ENCODE data around the gene GOLGA1. TPM values are rescaled to one million over a fixed set of nuclear protein-coding genes. Genes with fewer than 3 reads are reported as not detected.
A peak's percentile ranks its signal among the peaks of the same experiment; 100 is the strongest.

GOLGA1 gene
- 51.0 and 72.8 TPM in 2 replicates for total RNA-seq (2011; cell fraction: chromatin; rRNA removed; ENCODE audit: low replicate concordance)
- total RNA-seq (2011; cell fraction: nucleolus; rRNA removed): 14.2 and 14.7 TPM in 2 replicates
- 34.2 and 46.8 TPM in 2 replicates for total RNA-seq (2011; cell fraction: nucleoplasm; rRNA removed)
- total RNA-seq (2014; rRNA removed): 8.5 and 9.6 TPM in 2 replicates
- 7.3 and 10.2 TPM in 2 replicates for total RNA-seq (2014; rRNA removed; fragmentation: Illumina TruSeq; extraction: Trizol)
- total RNA-seq (2015; rRNA removed; fragmentation: Illumina TruSeq; extraction: Trizol): 7.4 and 7.9 TPM in 2 replicates
- 9.5 and 10.5 TPM in 2 replicates for total RNA-seq (2021)
- polyA plus RNA-seq (2011; rRNA removed): 15.9 and 18.9 TPM in 2 replicates
- 7.2 and 10.9 TPM in 2 replicates for polyA plus RNA-seq (2011; cell fraction: cytosol; rRNA removed)
- 54.3 and 62.6 TPM in 2 replicates for polyA plus RNA-seq (2011; cell fraction: nucleus; rRNA removed)
- polyA plus RNA-seq (2012): 4.6 and 9.1 TPM in 2 replicates
- polyA plus RNA-seq (2014; fragmentation: Illumina TruSeq; extraction: Trizol): 6.6 and 8.5 TPM in 2 replicates
- polyA plus RNA-seq (2014; fragmentation: Nextera tagmentation; extraction: Ambion mirVana): 1 to 10 TPM; 2.9 to 3.9 TPM
- 11.0 and 11.8 TPM in 2 replicates for polyA plus RNA-seq (2014; rRNA removed)
- polyA minus RNA-seq (2011; rRNA and poly(A)+ RNA removed): 24.1 and 24.7 TPM in 2 replicates
- polyA minus RNA-seq (2011; cell fraction: cytosol; rRNA and poly(A)+ RNA removed): 2.7 and 8.6 TPM in 2 replicates
- polyA minus RNA-seq (2011; cell fraction: nucleus; rRNA and poly(A)+ RNA removed): 10.9 and 15.9 TPM in 2 replicates
- percentile 65 among the genes with signal in this experiment for Bru-seq, nascent RNA
- BruChase-seq, experiment 1, labeled RNA remaining after a 2-hour chase: percentile 73 among the genes with signal in this experiment
- percentile 73 among the genes with signal in this experiment for BruChase-seq, experiment 2, labeled RNA remaining after a 6-hour chase
- long read RNA-seq, experiment 1, full-length matches to known transcripts: 5 of 47 reads
- long read RNA-seq, experiment 1, partial matches to known transcripts: 13 of 47 reads
- long read RNA-seq, experiment 1, other reads (novel, unspliced or antisense): 29 of 47 reads
- long read RNA-seq, experiment 2, partial matches to known transcripts: 0 of 6 reads
- long read RNA-seq, experiment 2, other reads (novel, unspliced or antisense): 5 of 6 reads
- long read RNA-seq, experiment 3, full-length matches to known transcripts: 1 of 6 reads
- long read RNA-seq, experiment 3, partial matches to known transcripts: 3 of 6 reads
- long read RNA-seq, experiment 3, other reads (novel, unspliced or antisense): 2 of 6 reads

GRCh38 chr9:124940894-124941678 lies at the start of gene GOLGA1:
Gene GOLGA1 (minus strand): TSS chr9:124941083. CDS start chr9:124938711, 2,372 bp downstream.
- FAIRE-seq (peak; percentile 63), ATAC-seq (peak; percentile 92), DNase-seq (ENCODE audit: extremely low read depth in 1 of 4, low spot score in 3 of 4) (peak; percentile 96)
- H3K4me1 ChIP-seq (replicated peaks in 1 of 2; ENCODE audit: control insufficient read depth in 2 of 2, insufficient read depth in 2 of 2, low read length in 2 of 2): peaks cover 6 to 8% of the 10 kb centered on the region in 2 experiments; a peak in 3 of 5 replicates
- in situ Hi-C loops (cut with MboI) (no loop called here), intact Hi-C loops (cut with micrococcal nuclease) (loop anchor here (2.0 kb wide), 1 partner anchor 70 kb away; no protein-coding TSS in a partner anchor)
- H3K4me2 ChIP-seq (ENCODE audit: insufficient read depth, low read length): peak within 1 kb of the TSS; percentile 99
- H3K36me3 ChIP-seq (ENCODE audit: control insufficient read depth, insufficient read depth, low read length): peaks cover 18% of the 10 kb centered on the region
- no peaks in the 10 kb centered on the region for H3K27me3 ChIP-seq (ENCODE audit: control insufficient read depth in 2 of 2, insufficient read depth in 2 of 2, low read length in 2 of 2)
- H4K20me1 ChIP-seq (replicated peaks; ENCODE audit: control insufficient read depth, insufficient read depth, low read length): no peaks in the 10 kb centered on the region
- 1% methylated on average over 47 of the region's 70 CpGs for WGBS (ENCODE audit: insufficient coverage, low coverage, missing lambda C conversion rate)
- peaks cover 27% of the 10 kb centered on the region for H3K79me2 ChIP-seq (ENCODE audit: control insufficient read depth, insufficient read depth, low read length)
- H3K9me1 ChIP-seq (ENCODE audit: control insufficient read depth, insufficient read depth, low read length): no peaks in the 10 kb centered on the region
- H3K9me3 ChIP-seq (replicated peaks; ENCODE audit: control insufficient read depth, insufficient read depth, low read depth, low read length): no peaks in the 10 kb centered on the region
- H3K27ac ChIP-seq (ENCODE audit: extremely low read depth, low read depth, low read length): peak within 1 kb of the TSS; percentile 95
- peak within 1 kb of the TSS; percentile 95 to 96 for H3K9ac ChIP-seq (ENCODE audit: insufficient read depth in 1 of 2, low read depth in 2 of 2, low read length in 2 of 2)
- peak within 1 kb of the TSS; percentile 75 for H3K4me3 ChIP-seq
- TSS peak; percentile 86 for BruUV-seq (replicated peaks)
- H2AFZ ChIP-seq (ENCODE audit: low read depth, low read length): peak within 1 kb of the TSS; percentile 85
- POLR2A ChIA-PET: interaction anchor here (0.8 to 1.2 kb wide), 7 partner anchors 9 to 300 kb away, joined by 3 to 6 read pairs (median 4); partner anchors contain the start of gene HSPA5
- CTCF ChIA-PET (ENCODE audit: low intra/inter-chr PET ratio): no interaction called here
- TF ChIP-seq NBN (IDR thresholded peaks at IDR 0.05; ENCODE audit: low read depth) (no peak; the same call in 1 of the 2 replicates), ZNF785 (CRISPR knock-in tag; IDR thresholded peaks at IDR 0.05) (no peak), MEF2A (IDR thresholded peaks at IDR 0.05; ENCODE audit: control insufficient read depth, low read depth, low read length) (peak; percentile 49; the same call in 1 of the 2 replicates), MXD1 (CRISPR knock-in tag; IDR thresholded peaks at IDR 0.05; ENCODE audit: borderline replicate concordance, poor library complexity, severe bottlenecking) (no peak), RCOR1 (IDR thresholded peaks at IDR 0.05; ENCODE audit: borderline replicate concordance in 1 of 2, low read depth in 2 of 2, low read length in 2 of 2) (peak in 1 of 2 experiments; percentile 71; a peak in 2 of 4 replicates), PRMT5 (CRISPR knock-in tag; IDR thresholded peaks at IDR 0.05) (no peak), ZBTB34 (CRISPR knock-in tag; IDR thresholded peaks at IDR 0.05) (no peak), HNRNPH1 (optimal IDR thresholded peaks at IDR 0.05; ENCODE audit: low read depth, low read length) (no peak), GABPA (tag; conservative IDR thresholded peaks at IDR 0.05; ENCODE audit: low read depth) (peak; percentile 99), ZNF717 (CRISPR knock-in tag; IDR thresholded peaks at IDR 0.05) (no peak), BACH1 (tag; IDR thresholded peaks at IDR 0.05) (no peak), MAX (CRISPR knock-in tag; IDR thresholded peaks at IDR 0.05) (peak; percentile 72)
